ENCODE results near the gene KIF3C. TPM values are rescaled to one million over a fixed set of nuclear protein-coding genes. Genes with fewer than 3 reads are reported as not detected.

The KIF3C gene
- total and polyA plus RNA-seq, 10 of the 15 experiments (the other 5 are each of a cell fraction or from before 2014, with no cell fraction given) = 0.10 to 0.63 (median 0.46) TPM

GRCh38 chr2:25928668-25929067 is 53.6 kb downstream of the KIF3C start:
- in situ Hi-C loops (cut with MboI) = no loop called here
- BruUV-seq (replicated peaks) = no TSS peak
- Histone ChIP-seq H3K36me3 (ENCODE audit: control insufficient read depth in 2 of 2, insufficient read depth in 2 of 2, low read length in 1 of 2) (no peaks in the 10 kb centered on the region), H3K79me2 (ENCODE audit: control insufficient read depth, insufficient read depth, low read length) (no peaks in the 10 kb centered on the region), H3K9ac (ENCODE audit: control insufficient read depth, insufficient read depth, low read length) (no peak overlapping the region), H3K4me1 (ENCODE audit: control insufficient read depth, insufficient read depth, low read length) (peaks cover 8% of the 10 kb centered on the region), H2AFZ (ENCODE audit: control insufficient read depth, low read depth, low read length) (no peak overlapping the region), H3K9me3 (replicated peaks; ENCODE audit: control insufficient read depth, insufficient read depth, low read length) (no peaks in the 10 kb centered on the region), H3K27ac (ENCODE audit: control insufficient read depth, insufficient read depth) (no peak overlapping the region), H3K4me2 (ENCODE audit: control insufficient read depth, insufficient read depth) (no peak overlapping the region), H3K4me3 (no peak overlapping the region), H3K27me3 (replicated peaks in 1 of 2; ENCODE audit: control insufficient read depth in 2 of 2, insufficient read depth in 2 of 2, low read length in 1 of 2) (no peaks in the 10 kb centered on the region), H4K20me1 (ENCODE audit: control insufficient read depth, insufficient read depth) (no peaks in the 10 kb centered on the region)
- intact Hi-C loops (cut with micrococcal nuclease; ENCODE audit: unreplicated experiment) = no loop called here
- ChIA-PET POLR2A (no interaction called here), SMC1A (ENCODE audit: uncharacterized antibody, unreplicated experiment) (no interaction called here), RAD21 (ENCODE audit: unreplicated experiment) (no interaction called here), CTCF (no interaction called here)
- TF ChIP-seq SMARCA5 (IDR thresholded peaks at IDR 0.05) (no peak), NFYB (IDR thresholded peaks at IDR 0.05; ENCODE audit: insufficient read depth, low read depth, low read length) (no peak), SPI1 (IDR thresholded peaks at IDR 0.05; ENCODE audit: borderline replicate concordance, insufficient read depth, low read depth, low read length) (no peak), ASH2L (IDR thresholded peaks at IDR 0.05; ENCODE audit: borderline replicate concordance, low read depth) (no peak)
- FAIRE-seq = no peak
- 87% methylated on average over 18 of the region's 18 CpGs for WGBS (ENCODE audit: insufficient coverage, insufficient replicate concordance, low lambda C conversion rate, missing lambda C conversion rate)
- no peak for ATAC-seq
- no peak for DNase-seq (ENCODE audit: low read depth, low spot score)

GRCh38 chr2:25926984-25927756 is 55.1 kb downstream of the KIF3C start:
- FAIRE-seq = no peak
- DNase-seq (ENCODE audit: low read depth, low spot score) = no peak
- TF ChIP-seq EED (IDR thresholded peaks at IDR 0.05; ENCODE audit: low read depth) (0 out of 2 replicates have a peak, but pooled peaks have one; percentile 53), YY1 (IDR thresholded peaks at IDR 0.05; ENCODE audit: low read depth, low read length) (no peak), PKNOX1 (IDR thresholded peaks at IDR 0.05) (0 out of 2 replicates have a peak, but pooled peaks have one; percentile 9), NFIC (IDR thresholded peaks at IDR 0.05; ENCODE audit: low read depth, low read length) (peak; percentile 51; the same call in 1 of the 2 replicates), ATF2 (IDR thresholded peaks at IDR 0.05; ENCODE audit: low read length) (peak; percentile 49), SREBF1 (IDR thresholded peaks at IDR 0.05; ENCODE audit: low read length) (no peak), ETV6 (conservative IDR thresholded peaks at IDR 0.05 in 1 of 2, IDR thresholded peaks at IDR 0.05 in 1 of 2; ENCODE audit: borderline replicate concordance in 1 of 2, low read depth in 1 of 2) (0 out of 4 replicates have a peak, but pooled peaks of 1 of the 2 experiments have one; percentile 51), RUNX3 (IDR thresholded peaks at IDR 0.05; ENCODE audit: low read length) (peak; percentile 33; the same call in 1 of the 2 replicates), JUNB (IDR thresholded peaks at IDR 0.05) (peak; percentile 67)

More at GRCh38 chr2:25926984-25927756, 55.1 kb downstream of the KIF3C start:
- H3K4me2 ChIP-seq (ENCODE audit: control insufficient read depth, insufficient read depth) = no peak overlapping the region; the same call in 1 of the 2 replicates
- H3K4me3 ChIP-seq = no peak overlapping the region
- no peaks in the 10 kb centered on the region for H3K79me2 ChIP-seq (ENCODE audit: control insufficient read depth, insufficient read depth, low read length)
- H3K36me3 ChIP-seq (ENCODE audit: control insufficient read depth in 2 of 2, insufficient read depth in 2 of 2, low read length in 1 of 2) = no peaks in the 10 kb centered on the region
- ChIA-PET CTCF (interaction anchor here (0.5 to 1.2 kb wide), 2 partner anchors 29 to 76 kb away, joined by 3 to 4 read pairs; no protein-coding TSS in a partner anchor), POLR2A (no interaction called here), RAD21 (ENCODE audit: unreplicated experiment) (interaction anchor here (0.5 to 0.6 kb wide), 2 partner anchors 12 to 182 kb away, joined by 3 read pairs; no protein-coding TSS in a partner anchor), SMC1A (ENCODE audit: uncharacterized antibody, unreplicated experiment) (interaction anchor here (0.7 kb wide), 1 partner anchor 14 kb away, joined by 3 read pairs; no protein-coding TSS in a partner anchor)
- no peak overlapping the region for H2AFZ ChIP-seq (ENCODE audit: control insufficient read depth, low read depth, low read length)
- ATAC-seq = no peak
- H3K9ac ChIP-seq (ENCODE audit: control insufficient read depth, insufficient read depth, low read length) = no peak overlapping the region
- BruUV-seq (replicated peaks) = no TSS peak
- H3K9me3 ChIP-seq (replicated peaks; ENCODE audit: control insufficient read depth, insufficient read depth, low read length) = no peaks in the 10 kb centered on the region
- H3K4me1 ChIP-seq (ENCODE audit: control insufficient read depth, insufficient read depth, low read length) = peaks cover 8% of the 10 kb centered on the region
- WGBS (ENCODE audit: insufficient coverage, insufficient replicate concordance, low lambda C conversion rate, missing lambda C conversion rate) = 36% methylated on average over 18 of the region's 18 CpGs
- no peaks in the 10 kb centered on the region for H4K20me1 ChIP-seq (ENCODE audit: control insufficient read depth, insufficient read depth)
- in situ Hi-C loops (cut with MboI) (no loop called here), intact Hi-C loops (cut with micrococcal nuclease; ENCODE audit: unreplicated experiment) (no loop called here)
- H3K27me3 ChIP-seq (replicated peaks in 1 of 2; ENCODE audit: control insufficient read depth in 2 of 2, insufficient read depth in 2 of 2, low read length in 1 of 2) = no peaks in the 10 kb centered on the region
- no peak overlapping the region for H3K27ac ChIP-seq (ENCODE audit: control insufficient read depth, insufficient read depth)

Data from GM12878 (cell line).